GM04504 (cell line): Measurements from ENCODE around the gene AVEN.
"Not testable (repeated sequence)": the region's sequence is repeated elsewhere in the genome, so short reads cannot be mapped to it uniquely, and the experiment has no call there.

Experiments
- DNase-seq: peaks from one replicate; pipeline ENCODE4 v3.0.0-alpha.2; 2012; ENCODE audit warnings: low read depth

AVEN gene

GRCh38 chr15:33846862-33847261, 192.1 kb downstream of the AVEN start:
- DNase-seq = no peak

DNA sequence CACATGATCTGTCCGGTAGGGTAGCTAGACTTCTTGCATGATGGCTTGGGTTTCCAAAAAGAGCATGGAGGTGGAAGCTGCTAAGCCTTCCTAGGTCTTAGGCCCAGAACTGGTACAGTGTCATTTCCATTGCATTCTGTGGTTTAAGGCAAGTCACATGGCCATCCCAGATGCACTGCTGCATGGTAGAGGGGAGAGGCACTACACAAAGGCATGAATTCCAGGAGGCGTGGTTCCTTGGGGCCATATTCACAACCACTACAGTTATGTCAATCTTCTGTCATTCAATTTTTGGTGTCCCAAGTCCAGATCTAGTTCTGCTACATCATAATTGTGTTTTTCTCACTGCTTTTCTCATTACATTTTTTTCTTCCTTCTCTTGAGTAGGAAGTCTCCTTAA, 192.9 kb downstream of the AVEN start:
- no peak for DNase-seq

DNA sequence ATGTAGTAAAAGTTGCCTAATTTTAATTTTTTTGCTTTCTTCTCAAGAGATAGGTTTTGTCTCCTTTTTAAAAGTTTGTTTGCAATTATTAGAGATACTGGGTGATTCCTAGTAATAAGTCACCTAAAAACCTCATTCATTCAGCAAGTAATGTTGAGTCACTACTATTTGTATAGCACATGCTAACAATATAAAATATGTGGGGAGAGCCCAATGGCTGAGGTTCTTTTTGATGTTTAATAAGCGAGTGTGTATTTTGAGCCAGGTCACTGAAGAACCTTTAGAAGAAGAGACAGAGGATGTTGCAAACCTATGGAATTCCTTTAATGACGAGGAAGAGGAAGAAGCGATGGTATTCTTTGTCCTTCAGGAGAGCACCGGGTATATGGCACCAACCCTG, 194.4 kb downstream of the AVEN start:
- DNase-seq = no peak

- DNase-seq = no peak
Measured at GRCh38 chr15:33844186-33844585, 194.8 kb downstream of the AVEN start.

DNA sequence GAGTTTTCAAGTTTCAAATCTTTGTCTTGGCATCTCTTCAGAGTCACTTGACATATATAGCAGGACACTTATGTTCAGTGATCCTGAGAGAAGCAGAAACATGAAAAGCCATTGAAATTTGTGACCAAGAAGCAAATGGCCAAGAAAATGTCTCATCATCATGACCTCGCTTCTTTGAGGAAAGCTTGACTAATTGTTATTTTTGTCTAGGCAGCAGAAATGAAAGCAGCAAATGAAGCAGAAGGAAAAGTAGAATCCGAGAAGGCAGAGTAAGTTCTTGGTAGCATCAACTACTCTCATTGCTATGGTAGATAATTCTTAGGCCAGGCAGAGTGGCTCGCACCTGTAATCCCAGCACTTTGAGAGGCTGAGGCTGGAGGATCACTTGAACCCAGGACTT, 198.4 kb downstream of the AVEN start:
- DNase-seq = no peak

DNA sequence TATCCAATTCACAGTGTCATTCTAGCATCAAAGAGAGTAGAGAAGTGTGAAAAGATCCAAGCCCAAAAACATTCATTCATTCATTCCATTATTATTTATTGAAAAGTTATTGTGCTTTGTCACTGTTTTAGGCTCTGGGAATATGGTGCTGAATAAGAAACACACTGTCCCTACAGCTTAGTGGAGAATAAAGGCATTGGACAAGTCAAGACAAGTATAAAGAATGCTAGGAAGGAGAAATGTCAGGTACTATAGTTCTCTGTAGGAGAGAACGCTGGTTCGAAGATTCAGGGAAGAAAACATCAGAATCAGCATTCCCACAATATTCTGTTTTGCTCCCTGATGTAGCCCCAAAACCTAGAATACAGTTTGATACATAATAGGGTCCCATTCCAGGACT, 199.5 kb downstream of the AVEN start:
- no peak for DNase-seq

DNA sequence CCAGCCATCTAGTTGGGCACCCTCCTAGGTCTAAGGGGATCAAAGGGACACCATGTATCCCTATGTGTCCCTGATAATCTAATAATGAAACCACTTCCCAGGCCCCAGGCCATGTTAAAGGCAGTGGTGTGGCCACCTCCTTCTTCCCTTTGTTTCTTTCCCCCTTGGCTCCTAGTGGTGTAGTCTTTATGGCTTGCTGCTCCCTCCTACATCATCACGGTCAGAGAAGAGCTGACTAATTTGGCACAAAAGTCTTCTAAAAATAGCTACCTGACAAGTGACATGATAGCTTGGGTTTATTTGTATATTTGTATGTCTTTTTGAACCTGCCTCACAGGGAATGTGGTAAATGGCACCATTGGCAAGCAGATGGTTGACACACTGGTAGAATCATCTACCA, 201.7 kb downstream of the AVEN start:
- DNase-seq = no peak

DNA sequence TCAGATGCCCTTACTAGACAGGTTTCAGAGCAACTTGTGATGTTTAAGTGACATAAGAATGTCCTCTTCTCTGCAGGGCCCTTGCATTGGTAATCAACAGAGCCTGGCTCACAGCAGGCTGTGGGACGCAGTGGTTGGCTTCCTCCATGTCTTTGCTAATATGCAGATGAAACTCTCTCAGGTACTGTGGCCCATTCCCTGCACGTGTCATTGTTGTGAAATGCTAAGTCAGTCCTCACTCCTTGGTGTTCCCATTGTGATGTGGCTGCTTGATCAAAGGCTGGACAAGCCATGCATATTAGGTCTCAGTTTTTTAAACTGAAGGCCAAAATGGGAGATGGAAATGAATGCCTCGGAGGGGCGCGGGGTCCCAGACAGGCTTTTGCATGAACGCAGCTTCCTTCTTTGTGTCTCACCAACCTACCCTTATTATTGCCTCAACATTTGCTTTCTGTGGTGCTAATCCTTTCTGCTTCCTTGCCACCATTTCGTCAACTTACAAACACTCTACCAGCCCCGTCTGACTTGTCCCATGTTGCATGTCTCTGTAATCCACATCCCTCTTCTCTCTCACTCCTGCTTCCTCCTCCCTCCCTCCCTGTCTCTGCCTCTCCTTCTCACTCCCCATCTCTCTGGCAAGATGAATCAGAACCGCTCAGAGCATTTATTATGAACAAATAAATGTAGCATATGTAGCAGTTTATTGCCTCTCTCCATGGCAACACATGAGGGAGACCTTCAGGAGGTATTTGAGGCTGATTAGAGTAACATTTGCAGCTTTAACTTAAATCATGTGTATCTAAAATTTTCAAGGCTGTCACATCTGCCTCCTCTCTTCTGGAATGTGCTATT, 203.9 kb downstream of the AVEN start:
- DNase-seq = no peak

GRCh38 chr15:33831646-33832045, 207.4 kb downstream of the AVEN start:
- DNase-seq = no peak

- DNase-seq = no peak
Measured at GRCh38 chr15:33830351-33830750, 208.7 kb downstream of the AVEN start.

- no peak for DNase-seq
Measured at GRCh38 chr15:33826201-33826600, 212.8 kb downstream of the AVEN start.

GRCh38 chr15:33825453-33825852, 213.6 kb downstream of the AVEN start:
- DNase-seq = no peak

GRCh38 chr15:33823119-33823518, 215.9 kb downstream of the AVEN start:
- DNase-seq = no peak

DNA sequence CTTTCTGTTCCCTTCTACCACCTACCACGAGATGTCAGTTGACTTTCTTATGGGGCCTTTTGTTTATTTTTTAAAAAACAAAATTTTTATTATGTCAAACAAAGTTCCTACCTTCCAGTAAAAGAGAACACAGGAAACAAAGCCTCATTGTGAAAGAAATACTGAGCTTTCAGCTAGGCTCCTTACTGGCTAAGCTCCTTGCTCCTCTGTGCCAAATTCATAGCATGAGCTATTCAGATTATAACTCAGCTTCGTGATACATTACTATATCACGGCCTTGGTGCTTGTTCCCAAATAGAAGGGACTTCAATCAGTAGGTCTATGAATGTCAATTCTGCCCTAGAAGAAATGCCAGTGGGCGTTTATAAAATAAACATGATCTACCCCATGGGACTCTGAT, 216.5 kb downstream of the AVEN start:
- no peak for DNase-seq

DNA sequence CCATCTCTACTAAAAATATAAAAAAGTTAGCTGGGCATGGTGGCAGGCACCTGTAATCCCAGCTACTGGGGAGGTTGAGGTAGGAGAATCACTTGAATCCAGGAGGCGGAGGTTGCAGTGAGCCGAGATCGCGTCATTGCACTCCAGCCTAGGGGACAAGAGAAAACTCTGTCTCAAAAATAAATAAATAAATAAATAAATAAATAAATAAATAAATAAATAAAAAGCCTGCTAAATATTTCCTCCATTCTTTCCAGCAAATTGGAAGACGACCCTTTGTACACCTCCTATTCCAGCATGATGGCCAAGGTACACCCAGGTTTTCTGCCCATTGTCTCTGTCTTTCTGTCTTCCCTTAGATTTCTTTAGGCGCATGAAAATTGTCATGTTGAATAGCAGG, 219.5 kb downstream of the AVEN start:
- DNase-seq = not testable (repeated sequence)
